Measurements from ENCODE around the gene CACNG8. TPM values are rescaled to one million over a fixed set of nuclear protein-coding genes. Genes with fewer than 3 reads are reported as not detected.

The CACNG8 gene
- total RNA-seq, 1 experiment from 2014 or later, result 12.5 TPM

- TF ChIP-seq ATF3 (CRISPR knock-in tag; conservative IDR thresholded peaks at IDR 0.05) (no peak), EMX1 (CRISPR knock-in tag; IDR thresholded peaks at IDR 0.05) (no peak), SMAD3 (CRISPR knock-in tag; IDR thresholded peaks at IDR 0.05; ENCODE audit: borderline replicate concordance) (no peak), CREM (CRISPR knock-in tag; IDR thresholded peaks at IDR 0.05) (no peak), TEAD4 (CRISPR knock-in tag; IDR thresholded peaks at IDR 0.05) (no peak), KAT7 (CRISPR knock-in tag; IDR thresholded peaks at IDR 0.05; ENCODE audit: borderline replicate concordance) (no peak), ZNF219 (CRISPR knock-in tag; IDR thresholded peaks at IDR 0.05; ENCODE audit: borderline replicate concordance) (no peak), USF1 (CRISPR knock-in tag; IDR thresholded peaks at IDR 0.05) (no peak), FOXJ3 (CRISPR knock-in tag; IDR thresholded peaks at IDR 0.05; ENCODE audit: borderline replicate concordance) (no peak), SP1 (CRISPR knock-in tag; conservative IDR thresholded peaks at IDR 0.05) (no peak), GABPB1 (CRISPR knock-in tag; IDR thresholded peaks at IDR 0.05) (no peak), ZNF423 (CRISPR knock-in tag; IDR thresholded peaks at IDR 0.05) (no peak), ZNF138 (CRISPR knock-in tag; conservative IDR thresholded peaks at IDR 0.05) (no peak), ATF1 (CRISPR knock-in tag; IDR thresholded peaks at IDR 0.05) (no peak)
- TF ChIP-seq, protein P1, sequence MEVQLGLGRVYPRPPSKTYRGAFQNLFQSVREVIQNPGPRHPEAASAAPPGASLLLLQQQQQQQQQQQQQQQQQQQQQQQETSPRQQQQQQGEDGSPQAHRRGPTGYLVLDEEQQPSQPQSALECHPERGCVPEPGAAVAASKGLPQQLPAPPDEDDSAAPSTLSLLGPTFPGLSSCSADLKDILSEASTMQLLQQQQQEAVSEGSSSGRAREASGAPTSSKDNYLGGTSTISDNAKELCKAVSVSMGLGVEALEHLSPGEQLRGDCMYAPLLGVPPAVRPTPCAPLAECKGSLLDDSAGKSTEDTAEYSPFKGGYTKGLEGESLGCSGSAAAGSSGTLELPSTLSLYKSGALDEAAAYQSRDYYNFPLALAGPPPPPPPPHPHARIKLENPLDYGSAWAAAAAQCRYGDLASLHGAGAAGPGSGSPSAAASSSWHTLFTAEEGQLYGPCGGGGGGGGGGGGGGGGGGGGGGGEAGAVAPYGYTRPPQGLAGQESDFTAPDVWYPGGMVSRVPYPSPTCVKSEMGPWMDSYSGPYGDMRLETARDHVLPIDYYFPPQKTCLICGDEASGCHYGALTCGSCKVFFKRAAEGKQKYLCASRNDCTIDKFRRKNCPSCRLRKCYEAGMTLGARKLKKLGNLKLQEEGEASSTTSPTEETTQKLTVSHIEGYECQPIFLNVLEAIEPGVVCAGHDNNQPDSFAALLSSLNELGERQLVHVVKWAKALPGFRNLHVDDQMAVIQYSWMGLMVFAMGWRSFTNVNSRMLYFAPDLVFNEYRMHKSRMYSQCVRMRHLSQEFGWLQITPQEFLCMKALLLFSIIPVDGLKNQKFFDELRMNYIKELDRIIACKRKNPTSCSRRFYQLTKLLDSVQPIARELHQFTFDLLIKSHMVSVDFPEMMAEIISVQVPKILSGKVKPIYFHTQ (CRISPR knock-in tag; IDR thresholded peaks at IDR 0.05), result no peak
- TF ChIP-seq, protein P2, sequence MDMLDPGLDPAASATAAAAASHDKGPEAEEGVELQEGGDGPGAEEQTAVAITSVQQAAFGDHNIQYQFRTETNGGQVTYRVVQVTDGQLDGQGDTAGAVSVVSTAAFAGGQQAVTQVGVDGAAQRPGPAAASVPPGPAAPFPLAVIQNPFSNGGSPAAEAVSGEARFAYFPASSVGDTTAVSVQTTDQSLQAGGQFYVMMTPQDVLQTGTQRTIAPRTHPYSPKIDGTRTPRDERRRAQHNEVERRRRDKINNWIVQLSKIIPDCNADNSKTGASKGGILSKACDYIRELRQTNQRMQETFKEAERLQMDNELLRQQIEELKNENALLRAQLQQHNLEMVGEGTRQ (CRISPR knock-in tag; IDR thresholded peaks at IDR 0.05), result no peak
- TF ChIP-seq, protein P3, sequence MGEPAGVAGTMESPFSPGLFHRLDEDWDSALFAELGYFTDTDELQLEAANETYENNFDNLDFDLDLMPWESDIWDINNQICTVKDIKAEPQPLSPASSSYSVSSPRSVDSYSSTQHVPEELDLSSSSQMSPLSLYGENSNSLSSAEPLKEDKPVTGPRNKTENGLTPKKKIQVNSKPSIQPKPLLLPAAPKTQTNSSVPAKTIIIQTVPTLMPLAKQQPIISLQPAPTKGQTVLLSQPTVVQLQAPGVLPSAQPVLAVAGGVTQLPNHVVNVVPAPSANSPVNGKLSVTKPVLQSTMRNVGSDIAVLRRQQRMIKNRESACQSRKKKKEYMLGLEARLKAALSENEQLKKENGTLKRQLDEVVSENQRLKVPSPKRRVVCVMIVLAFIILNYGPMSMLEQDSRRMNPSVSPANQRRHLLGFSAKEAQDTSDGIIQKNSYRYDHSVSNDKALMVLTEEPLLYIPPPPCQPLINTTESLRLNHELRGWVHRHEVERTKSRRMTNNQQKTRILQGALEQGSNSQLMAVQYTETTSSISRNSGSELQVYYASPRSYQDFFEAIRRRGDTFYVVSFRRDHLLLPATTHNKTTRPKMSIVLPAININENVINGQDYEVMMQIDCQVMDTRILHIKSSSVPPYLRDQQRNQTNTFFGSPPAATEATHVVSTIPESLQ (CRISPR knock-in tag; IDR thresholded peaks at IDR 0.05), result no peak
- H3K9me3 Mint-ChIP-seq, result no peaks in the 10 kb centered on the region
- CTCF ChIA-PET, result interaction anchor here (0.9 to 2.9 kb wide), 7 partner anchors 46 to 365 kb away, joined by 3 to 17 read pairs (median 6); partner anchors contain the start of gene MYADM
Observed at GRCh38 chr19:54026656-54027055, 63.9 kb downstream of the CACNG8 start.

DNA sequence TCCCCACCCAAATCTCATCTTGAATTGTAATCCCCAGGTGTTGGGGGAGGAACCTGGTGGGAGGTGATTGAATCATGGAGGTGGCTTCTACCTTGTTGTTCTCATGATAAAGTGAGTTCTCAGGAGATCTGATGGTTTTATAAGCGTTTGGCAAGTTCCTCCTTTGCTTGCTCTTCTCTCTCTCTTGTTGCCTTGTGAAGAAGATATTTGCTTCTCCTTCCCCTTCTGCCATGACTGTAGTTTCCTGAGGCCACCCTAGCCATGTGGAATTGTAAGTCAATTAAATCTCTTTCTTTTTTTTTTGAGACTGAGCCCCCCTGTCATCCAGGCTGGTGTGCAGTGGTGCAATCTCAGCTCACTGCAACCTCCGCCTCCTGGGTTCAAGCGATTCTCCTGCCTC lies 66.6 kb downstream of the CACNG8 start:
- Mint-ChIP-seq H3K9me3 (no peaks in the 10 kb centered on the region), H3K27me3 (ENCODE audit: low read depth) (peaks cover 2% of the 10 kb centered on the region), H3K4me3 (no peak overlapping the region), H3K36me3 (no peaks in the 10 kb centered on the region), H3K4me1 (peaks cover 30% of the 10 kb centered on the region), H3K27ac (no peak overlapping the region)
- DNase-seq (ENCODE audit: low spot score), result no peak
- no peak for ATAC-seq
- ChIA-PET POLR2A (interaction anchor here (1.1 to 1.3 kb wide), 3 partner anchors 48 to 137 kb away, joined by 3 to 9 read pairs (median 6); no protein-coding TSS in a partner anchor), CTCF (interaction anchor here (0.6 to 3.0 kb wide), 43 partner anchors 9 to 436 kb away, joined by 3 to 68 read pairs (median 9); partner anchors contain the start of genes CNOT3, MYADM, NDUFA3 and PRKCG)
- TF ChIP-seq ZBTB21 (CRISPR knock-in tag; IDR thresholded peaks at IDR 0.05; ENCODE audit: borderline replicate concordance) (no peak), PRRX2 (CRISPR knock-in tag; IDR thresholded peaks at IDR 0.05) (no peak), CTCF (IDR thresholded peaks at IDR 0.05) (no peak), MYBL2 (CRISPR knock-in tag; IDR thresholded peaks at IDR 0.05) (no peak), USF1 (CRISPR knock-in tag; IDR thresholded peaks at IDR 0.05) (no peak), SMAD4 (CRISPR knock-in tag; IDR thresholded peaks at IDR 0.05) (no peak), ZNF671 (CRISPR knock-in tag; IDR thresholded peaks at IDR 0.05) (no peak), KAT7 (CRISPR knock-in tag; IDR thresholded peaks at IDR 0.05; ENCODE audit: borderline replicate concordance) (no peak), SP1 (CRISPR knock-in tag; conservative IDR thresholded peaks at IDR 0.05) (no peak), TEAD4 (CRISPR knock-in tag; IDR thresholded peaks at IDR 0.05) (no peak)
- TF ChIP-seq, protein P4, sequence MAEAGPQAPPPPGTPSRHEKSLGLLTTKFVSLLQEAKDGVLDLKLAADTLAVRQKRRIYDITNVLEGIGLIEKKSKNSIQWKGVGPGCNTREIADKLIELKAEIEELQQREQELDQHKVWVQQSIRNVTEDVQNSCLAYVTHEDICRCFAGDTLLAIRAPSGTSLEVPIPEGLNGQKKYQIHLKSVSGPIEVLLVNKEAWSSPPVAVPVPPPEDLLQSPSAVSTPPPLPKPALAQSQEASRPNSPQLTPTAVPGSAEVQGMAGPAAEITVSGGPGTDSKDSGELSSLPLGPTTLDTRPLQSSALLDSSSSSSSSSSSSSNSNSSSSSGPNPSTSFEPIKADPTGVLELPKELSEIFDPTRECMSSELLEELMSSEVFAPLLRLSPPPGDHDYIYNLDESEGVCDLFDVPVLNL (CRISPR knock-in tag; IDR thresholded peaks at IDR 0.05; ENCODE audit: borderline replicate concordance, low read depth), result no peak
- TF ChIP-seq, protein P2 (CRISPR knock-in tag; IDR thresholded peaks at IDR 0.05), result no peak

More at GRCh38 chr19:54026656-54027055, 63.9 kb downstream of the CACNG8 start:
- peaks cover 31% of the 10 kb centered on the region for H3K4me1 Mint-ChIP-seq
- peaks cover 6% of the 10 kb centered on the region for H3K27me3 Mint-ChIP-seq (ENCODE audit: low read depth)
- no peak overlapping the region for H3K4me3 Mint-ChIP-seq
- POLR2A ChIA-PET, result interaction anchor here (1.0 kb wide), 1 partner anchor 217 kb away, joined by 8 read pairs; no protein-coding TSS in a partner anchor
- H3K27ac Mint-ChIP-seq, result no peak overlapping the region
- H3K36me3 Mint-ChIP-seq, result no peaks in the 10 kb centered on the region
- DNase-seq (ENCODE audit: low spot score) (no peak), ATAC-seq (no peak)

All from WTC11 (cell line).